Parathyroid adenoma (tissue), 2 donors: ENCODE results near the gene PGP.
"Not testable (repeated sequence)": the region's sequence is repeated elsewhere in the genome, so short reads cannot be mapped to it uniquely, and the experiment has no call there.

Experiments
- H2AFZ ChIP-seq: fragments of 300-600 bp; sonication (generic); one replicate; pipeline ENCODE4 v1.7.0; 2017; ENCODE audit warnings: antibody characterized with exemption, mild to moderate bottlenecking
- H3K27ac ChIP-seq: fragments of 300-600 bp; sonication (generic); one replicate; pipeline ENCODE4 v1.7.0; 2017
- H3K27me3 ChIP-seq: fragments of 300-600 bp; sonication (generic); one replicate; pipeline ENCODE4 v1.7.0; 2017; ENCODE audit warnings: low read length; ENCODE audit not compliant: control insufficient read depth, insufficient read depth
- H3K36me3 ChIP-seq: fragments of 300-600 bp; sonication (generic); one replicate; pipeline ENCODE4 v1.7.0; 2017; ENCODE audit warnings: low read length; ENCODE audit not compliant: control insufficient read depth, insufficient read depth
- H3K4me1 ChIP-seq: fragments of 300-600 bp; sonication (generic); one replicate; pipeline ENCODE4 v1.7.0; 2017; ENCODE audit warnings: control low read depth
- H3K4me2 ChIP-seq: fragments of 300-600 bp; sonication (generic); one replicate; pipeline ENCODE4 v1.7.0; 2017; ENCODE audit warnings: low read length
- H3K4me3 ChIP-seq: fragments of 300-600 bp; sonication (generic); one replicate; pipeline ENCODE4 v1.7.0; 2017; ENCODE audit warnings: low read depth, low read length
- H3K79me2 ChIP-seq: fragments of 300-600 bp; sonication (generic); one replicate; pipeline ENCODE4 v1.7.0; 2017; ENCODE audit warnings: control low read depth
- H3K9ac ChIP-seq: fragments of 300-600 bp; sonication (generic); one replicate; pipeline ENCODE4 v1.7.0; 2017; ENCODE audit warnings: mild to moderate bottlenecking
- H3K9me3 ChIP-seq: fragments of 300-600 bp; sonication (generic); one replicate; pipeline ENCODE4 v1.7.0; 2017; ENCODE audit warnings: low read length; ENCODE audit not compliant: control insufficient read depth
- CTCF ChIP-seq: fragments of 300-600 bp; sonication (generic); IDR thresholded peaks from one replicate; pipeline ENCODE4 v1.7.0; 2017; ENCODE audit warnings: antibody characterized with exemption, mild to moderate bottlenecking
- donor health status: primary hyperparathyroidism.

PGP gene

GRCh38 chr16:2204416-2205103, 10.1 kb downstream of the PGP start:
- Histone ChIP-seq H3K79me2 (no peaks in the 10 kb centered on the region), H3K27ac (peak overlapping the region; percentile 91), H3K4me3 (peak overlapping the region; percentile 99), H2AFZ (peak overlapping the region; percentile 95), H3K9me3 (no peaks in the 10 kb centered on the region), H3K4me1 (peaks cover 3% of the 10 kb centered on the region), H3K4me2 (peak overlapping the region; percentile 96), H3K27me3 (no peaks in the 10 kb centered on the region), H3K36me3 (no peaks in the 10 kb centered on the region), H3K9ac (peak overlapping the region; percentile 74)
- no peak for TF ChIP-seq CTCF

- H3K4me1 ChIP-seq, H3K4me3 ChIP-seq, H3K4me2 ChIP-seq, H3K27ac ChIP-seq, H3K9ac ChIP-seq, H3K27me3 ChIP-seq, H3K79me2 ChIP-seq, H2AFZ ChIP-seq, H3K9me3 ChIP-seq, H3K36me3 ChIP-seq: not testable (repeated sequence)
These were observed 11.4 kb downstream of the PGP start for GRCh38 chr16:2203119-2203688.

GRCh38 chr16:2200313-2200712, 14.3 kb downstream of the PGP start:
- Histone ChIP-seq H3K36me3 (no peaks in the 10 kb centered on the region), H3K79me2 (no peaks in the 10 kb centered on the region), H3K4me1 (peaks cover 5% of the 10 kb centered on the region), H3K4me2 (no peak overlapping the region), H3K4me3 (no peak overlapping the region), H3K27me3 (no peaks in the 10 kb centered on the region), H3K9me3 (no peaks in the 10 kb centered on the region), H3K9ac (no peak overlapping the region), H2AFZ (no peak overlapping the region), H3K27ac (no peak overlapping the region)
- no peak for TF ChIP-seq CTCF

- no peaks in the 10 kb centered on the region for H3K27me3 ChIP-seq
- peaks cover 1% of the 10 kb centered on the region for H3K79me2 ChIP-seq
- H3K4me2 ChIP-seq: no peak overlapping the region
- no peak overlapping the region for H3K9ac ChIP-seq
- no peak for TF ChIP-seq CTCF
- no peak overlapping the region for H2AFZ ChIP-seq
- H3K27ac ChIP-seq: no peak overlapping the region
- H3K9me3 ChIP-seq: no peaks in the 10 kb centered on the region
- H3K36me3 ChIP-seq: no peaks in the 10 kb centered on the region
- peaks cover 9% of the 10 kb centered on the region for H3K4me1 ChIP-seq
- H3K4me3 ChIP-seq: no peak overlapping the region
These were observed 15.0 kb downstream of the PGP start for GRCh38 chr16:2199621-2200139.

GRCh38 chr16:2199095-2199494, 15.5 kb downstream of the PGP start:
- peaks cover 7% of the 10 kb centered on the region for H3K4me1 ChIP-seq
- no peak for TF ChIP-seq CTCF
- no peaks in the 10 kb centered on the region for H3K27me3 ChIP-seq
- H3K36me3 ChIP-seq: no peaks in the 10 kb centered on the region
- H3K4me2 ChIP-seq: no peak overlapping the region
- no peak overlapping the region for H3K27ac ChIP-seq
- peaks cover 2% of the 10 kb centered on the region for H3K79me2 ChIP-seq
- H2AFZ ChIP-seq: no peak overlapping the region
- H3K4me3 ChIP-seq: no peak overlapping the region
- H3K9ac ChIP-seq: no peak overlapping the region
- no peaks in the 10 kb centered on the region for H3K9me3 ChIP-seq
